ENCODE results near the gene PEBP1.
A peak's percentile ranks its signal among the peaks of the same experiment; 100 is the strongest.

- TF ChIP-seq POLR2A (IDR thresholded peaks at IDR 0.05) = peak; percentile 48
- no peak for TF ChIP-seq CTCF (IDR thresholded peaks at IDR 0.05)
Observed at GRCh38 chr12:118102070-118102469, 33.9 kb upstream of the PEBP1 start.

Measured in right lobe of liver (tissue), 4 donors.